Brain microvascular endothelial cell (primary cell): ENCODE results near the gene DDOST.

ENCODE experiments used
- DNase-seq: peaks from one replicate; pipeline ENCODE4 v3.0.0-alpha.2; 2020
- H3K27ac ChIP-seq: fragments of 250-450 bp; sonication (Bioruptor Pico); 2 replicates; pipeline ENCODE4 v1.5.1; 2020; ENCODE audit warnings: mild to moderate bottlenecking, moderate library complexity
- H3K27me3 ChIP-seq: fragments of 250-450 bp; sonication (Bioruptor Pico); replicated peaks from 2 replicates; pipeline ENCODE4 v1.5.1; 2020; ENCODE audit warnings: mild to moderate bottlenecking
- H3K36me3 ChIP-seq: fragments of 250-450 bp; sonication (Bioruptor Pico); replicated peaks from 2 replicates; pipeline ENCODE4 v1.5.1; 2020; ENCODE audit warnings: mild to moderate bottlenecking
- H3K4me3 ChIP-seq: 2 replicates; pipeline ENCODE4 v1.5.1; 2011; ENCODE audit warnings: low read depth, mild to moderate bottlenecking, control low read depth, low read length, moderate library complexity
- in situ Hi-C: cut with HindIII; loops from 2 replicates; pipeline ENCODE4 v1.10.0; 2017; ENCODE audit warnings: low sequenced_read_pairs, low pct_ligation_motif_present
- TF ChIP-seq, protein P1 (sequence below): IDR thresholded peaks from 2 replicates; pipeline ENCODE4 v1.5.1; 2011; ENCODE audit warnings: low read depth, mild to moderate bottlenecking, moderate library complexity, low read length, control low read depth, inconsistent platforms; ENCODE audit errors: missing control alignments

DDOST gene

DNA sequence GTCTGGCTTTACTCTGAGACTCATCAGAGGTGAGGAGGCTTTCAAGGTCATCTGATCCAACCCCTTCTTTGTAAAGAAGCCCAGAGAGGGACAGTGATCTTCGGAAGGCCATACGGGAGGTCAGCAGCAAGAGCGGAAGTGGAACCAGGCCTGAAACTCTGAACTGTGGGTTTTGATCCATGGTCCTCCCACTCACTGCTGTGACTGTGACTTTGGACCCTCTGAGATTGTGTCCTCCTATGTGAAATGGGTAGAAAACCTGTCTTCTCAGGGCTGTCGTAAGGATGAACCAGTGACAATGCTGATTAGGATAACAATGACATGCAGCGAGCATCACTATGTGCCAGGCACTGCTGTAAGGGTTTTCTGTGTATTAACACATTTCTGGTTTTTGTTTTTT is 9.8 kb upstream of the DDOST start:
- DNase-seq, result no peak
- no peaks in the 10 kb centered on the region for H3K36me3 ChIP-seq
- in situ Hi-C loops, result no loop called here
- no peak overlapping the region for H3K4me3 ChIP-seq
- no peak overlapping the region for H3K27ac ChIP-seq
- no peaks in the 10 kb centered on the region for H3K27me3 ChIP-seq
- TF ChIP-seq, protein P1, sequence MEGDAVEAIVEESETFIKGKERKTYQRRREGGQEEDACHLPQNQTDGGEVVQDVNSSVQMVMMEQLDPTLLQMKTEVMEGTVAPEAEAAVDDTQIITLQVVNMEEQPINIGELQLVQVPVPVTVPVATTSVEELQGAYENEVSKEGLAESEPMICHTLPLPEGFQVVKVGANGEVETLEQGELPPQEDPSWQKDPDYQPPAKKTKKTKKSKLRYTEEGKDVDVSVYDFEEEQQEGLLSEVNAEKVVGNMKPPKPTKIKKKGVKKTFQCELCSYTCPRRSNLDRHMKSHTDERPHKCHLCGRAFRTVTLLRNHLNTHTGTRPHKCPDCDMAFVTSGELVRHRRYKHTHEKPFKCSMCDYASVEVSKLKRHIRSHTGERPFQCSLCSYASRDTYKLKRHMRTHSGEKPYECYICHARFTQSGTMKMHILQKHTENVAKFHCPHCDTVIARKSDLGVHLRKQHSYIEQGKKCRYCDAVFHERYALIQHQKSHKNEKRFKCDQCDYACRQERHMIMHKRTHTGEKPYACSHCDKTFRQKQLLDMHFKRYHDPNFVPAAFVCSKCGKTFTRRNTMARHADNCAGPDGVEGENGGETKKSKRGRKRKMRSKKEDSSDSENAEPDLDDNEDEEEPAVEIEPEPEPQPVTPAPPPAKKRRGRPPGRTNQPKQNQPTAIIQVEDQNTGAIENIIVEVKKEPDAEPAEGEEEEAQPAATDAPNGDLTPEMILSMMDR, result no peak

DNA sequence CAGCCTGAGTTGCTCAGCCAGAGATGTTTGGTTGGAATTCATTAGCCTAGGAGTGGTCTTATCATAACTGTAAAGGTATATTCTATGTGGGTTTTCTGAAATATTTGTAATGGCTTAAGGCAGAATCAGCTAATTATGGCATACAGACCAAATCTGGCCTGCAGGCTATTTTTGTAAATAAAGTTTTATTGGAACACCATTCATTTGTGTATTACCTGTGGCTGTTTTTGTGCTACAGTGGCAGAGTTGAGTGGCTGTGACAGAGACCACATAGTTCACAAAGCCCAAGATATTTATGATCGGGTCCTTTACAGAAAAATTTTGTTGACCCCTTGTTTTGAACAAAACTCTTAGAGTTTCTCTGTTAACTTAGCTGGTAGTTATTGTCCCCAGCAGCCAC is 7.4 kb upstream of the DDOST start:
- no peak overlapping the region for H3K4me3 ChIP-seq
- no peaks in the 10 kb centered on the region for H3K27me3 ChIP-seq
- H3K27ac ChIP-seq, result no peak overlapping the region
- DNase-seq, result no peak
- in situ Hi-C loops, result no loop called here
- H3K36me3 ChIP-seq, result no peaks in the 10 kb centered on the region
- TF ChIP-seq, protein P1, result no peak

DNA sequence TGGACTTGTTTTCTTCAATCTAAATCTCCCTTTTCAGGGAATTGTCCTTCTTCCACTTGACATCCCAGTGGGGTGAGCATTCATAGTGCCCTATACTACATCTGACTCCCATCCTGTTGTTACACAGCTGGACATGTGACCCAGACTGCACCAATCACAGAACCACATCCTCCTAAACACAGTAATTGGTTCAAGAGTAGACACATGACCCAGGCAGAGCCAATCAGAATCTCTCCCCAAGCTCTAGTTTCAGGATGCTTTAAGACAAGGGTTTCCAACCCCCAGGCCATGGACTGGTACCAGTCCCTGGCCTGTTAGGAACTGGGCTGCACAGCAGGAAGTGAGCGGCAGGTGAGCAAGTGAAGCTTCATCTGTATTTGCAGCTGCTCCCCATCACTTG is 5.6 kb upstream of the DDOST start:
- no peaks in the 10 kb centered on the region for H3K36me3 ChIP-seq
- in situ Hi-C loops, result no loop called here
- no peaks in the 10 kb centered on the region for H3K27me3 ChIP-seq
- H3K4me3 ChIP-seq, result no peak overlapping the region
- no peak for DNase-seq
- TF ChIP-seq, protein P1, result no peak
- H3K27ac ChIP-seq, result no peak overlapping the region

DNA sequence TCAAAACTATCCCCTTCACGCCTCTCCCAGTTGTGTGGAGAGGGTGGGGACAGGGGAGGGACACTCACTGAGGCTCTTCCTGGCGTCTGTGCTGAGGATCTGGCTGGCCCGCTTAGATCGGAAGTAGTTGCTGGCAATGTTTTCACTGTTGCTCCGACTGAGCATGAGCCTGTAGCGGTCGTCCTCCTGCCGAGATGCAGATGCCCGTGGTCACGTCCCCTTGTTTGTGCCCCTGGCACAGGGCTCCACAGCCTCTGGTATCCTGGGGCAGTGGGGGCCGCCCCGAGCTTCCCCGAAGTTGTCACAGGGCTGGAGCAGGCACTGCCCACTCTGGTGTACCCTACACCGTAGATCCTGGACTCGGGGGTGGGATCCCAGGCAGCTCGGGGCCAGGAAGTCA is 5.0 kb upstream of the DDOST start:
- in situ Hi-C loops, result no loop called here
- DNase-seq, result no peak
- Histone ChIP-seq H3K27ac (no peak overlapping the region), H3K36me3 (no peaks in the 10 kb centered on the region), H3K4me3 (no peak overlapping the region), H3K27me3 (no peaks in the 10 kb centered on the region)
- TF ChIP-seq, protein P1, result no peak

DNA sequence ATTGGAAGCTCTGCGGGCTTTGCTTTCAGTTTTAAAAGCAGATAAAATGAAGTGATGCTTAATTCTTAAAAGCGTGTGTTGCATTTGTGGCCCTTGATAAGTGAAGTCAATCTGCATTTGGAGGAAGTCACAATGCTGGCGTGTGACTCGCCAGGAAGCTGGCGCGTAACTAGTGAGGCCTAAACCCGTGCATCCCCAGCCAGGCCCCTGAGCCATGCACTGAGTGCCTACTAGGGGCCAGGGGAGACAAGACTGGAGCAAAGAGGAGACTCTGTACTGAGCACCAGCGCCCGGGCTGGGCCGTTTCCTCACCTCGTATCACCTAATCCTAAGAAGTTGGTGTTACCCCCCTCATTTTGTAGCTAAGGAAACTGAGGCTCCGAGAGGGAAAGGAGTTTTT is 4.6 kb upstream of the DDOST start:
- TF ChIP-seq, protein P1, result no peak
- DNase-seq, result no peak
- Histone ChIP-seq H3K4me3 (no peak overlapping the region), H3K36me3 (no peaks in the 10 kb centered on the region), H3K27ac (no peak overlapping the region), H3K27me3 (no peaks in the 10 kb centered on the region)
- in situ Hi-C loops, result no loop called here

DNA sequence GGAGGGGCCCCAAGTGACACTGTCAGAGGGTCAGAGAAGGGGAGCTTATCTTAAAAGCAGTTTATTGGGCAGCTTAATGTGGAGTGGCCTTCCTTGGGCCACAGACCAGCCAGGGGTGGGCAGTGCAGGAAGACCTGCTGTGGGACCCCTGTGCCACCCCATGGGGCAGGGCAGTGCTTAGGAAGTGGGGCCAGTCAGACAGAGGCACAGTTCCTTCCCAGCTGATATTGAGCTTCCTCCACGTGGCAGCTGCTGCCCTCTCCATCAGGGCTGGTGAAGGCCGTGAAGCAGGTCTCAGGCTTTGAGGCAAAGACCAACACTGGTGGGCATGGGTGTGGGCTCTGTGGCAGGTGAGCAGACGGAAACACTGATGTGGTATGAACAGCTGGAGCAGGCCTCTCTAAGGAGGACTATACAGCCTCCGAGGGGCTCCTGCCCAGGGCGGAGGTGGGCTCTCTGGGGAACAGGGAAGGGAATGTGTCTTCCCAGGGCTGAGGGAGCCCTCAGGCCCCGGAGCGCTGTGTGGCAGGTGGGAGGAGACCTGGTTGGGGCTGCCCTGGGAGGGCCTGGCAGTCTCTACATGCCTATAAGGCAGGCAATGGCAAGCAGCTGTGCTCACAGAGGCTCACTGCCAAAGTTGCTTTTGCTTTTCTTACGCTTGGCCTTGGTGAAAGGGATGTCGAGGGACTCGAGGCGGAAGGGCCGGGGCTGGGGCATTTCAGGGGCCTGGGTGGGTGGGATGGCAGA is 3.0 kb upstream of the DDOST start:
- Histone ChIP-seq H3K27me3 (no peaks in the 10 kb centered on the region), H3K27ac (no peak overlapping the region), H3K36me3 (no peaks in the 10 kb centered on the region), H3K4me3 (no peak overlapping the region)
- no peak for DNase-seq
- in situ Hi-C loops, result no loop called here
- TF ChIP-seq, protein P1, result no peak
